K562 (cell line): ENCODE results near the gene ZNHIT2.

Source experiments
- HCFC1 ChIP-seq: IDR thresholded peaks from 2 replicates; pipeline ENCODE4 v1.6.1; 2012; ENCODE audit warnings: low read depth, low read length, improper control_type of control experiment
- HNRNPK ChIP-seq: fragments of 200-400 bp; formaldehyde crosslinking; IDR thresholded peaks from one replicate; pipeline ENCODE4 v1.6.1; 2018; ENCODE audit warnings: mild to moderate bottlenecking, low read depth, low read length; ENCODE audit not compliant: poor library complexity, severe bottlenecking
- TF ChIP-seq, protein P1 (sequence below), 3 experiments: IDR thresholded peaks in 2 of 3; conservative IDR thresholded peaks in 1 of 3; 2 replicates each; pipeline ENCODE4 v1.5.1; 2011 to 2012; ENCODE audit warnings: low read length in 3 of 3, mild to moderate bottlenecking in 3 of 3, control low read depth in 2 of 3, improper control_type of control experiment in 1 of 3, inconsistent platforms in 1 of 3, low read depth in 1 of 3, mixed read lengths in 1 of 3, moderate library complexity in 1 of 3; ENCODE audit not compliant: insufficient read depth in 2 of 3

DNA sequence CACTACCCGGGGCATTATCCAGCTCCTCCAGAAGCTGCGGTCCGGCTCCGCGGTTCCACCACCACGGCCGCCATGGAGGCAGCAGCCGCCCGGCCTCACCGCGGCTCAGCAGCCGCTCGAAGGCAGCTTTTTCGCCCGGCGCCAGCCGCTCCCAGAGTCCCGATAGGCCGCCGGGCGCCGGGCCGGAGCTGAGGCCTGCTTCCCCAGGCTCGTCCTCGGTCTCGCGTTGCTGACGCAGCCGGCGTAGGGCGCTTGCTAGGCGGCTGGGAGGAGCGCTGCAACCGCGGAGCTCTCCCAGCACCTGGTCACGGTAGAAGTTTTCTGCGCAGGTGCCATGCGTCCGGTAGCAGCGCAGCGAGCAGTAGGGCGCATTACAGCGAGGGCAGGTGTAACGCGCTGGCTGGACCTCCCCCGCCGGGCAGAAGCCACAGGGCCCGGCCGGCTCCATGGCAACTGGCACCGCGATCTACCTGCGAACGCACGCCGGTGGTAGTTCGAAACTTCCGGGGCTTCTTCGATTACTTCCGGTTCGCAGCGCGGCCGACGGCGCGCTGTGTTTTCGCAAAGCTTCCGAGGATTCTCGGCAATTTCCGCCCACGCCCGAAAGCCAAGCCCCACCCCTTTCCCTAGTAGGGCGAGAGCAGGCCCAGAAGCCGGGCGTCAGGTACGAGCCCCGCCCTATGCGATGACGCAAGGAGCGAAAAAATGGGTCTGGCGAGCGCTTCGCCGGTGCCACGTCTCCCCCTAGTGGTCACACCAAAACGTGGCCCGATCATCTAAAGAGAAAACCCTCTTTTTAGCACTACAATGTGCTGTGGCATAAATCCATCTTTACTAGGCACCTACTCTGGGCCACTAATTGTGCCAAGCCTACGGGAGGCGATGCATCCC, at the start of gene ZNHIT2:
- TF ChIP-seq, protein P1, sequence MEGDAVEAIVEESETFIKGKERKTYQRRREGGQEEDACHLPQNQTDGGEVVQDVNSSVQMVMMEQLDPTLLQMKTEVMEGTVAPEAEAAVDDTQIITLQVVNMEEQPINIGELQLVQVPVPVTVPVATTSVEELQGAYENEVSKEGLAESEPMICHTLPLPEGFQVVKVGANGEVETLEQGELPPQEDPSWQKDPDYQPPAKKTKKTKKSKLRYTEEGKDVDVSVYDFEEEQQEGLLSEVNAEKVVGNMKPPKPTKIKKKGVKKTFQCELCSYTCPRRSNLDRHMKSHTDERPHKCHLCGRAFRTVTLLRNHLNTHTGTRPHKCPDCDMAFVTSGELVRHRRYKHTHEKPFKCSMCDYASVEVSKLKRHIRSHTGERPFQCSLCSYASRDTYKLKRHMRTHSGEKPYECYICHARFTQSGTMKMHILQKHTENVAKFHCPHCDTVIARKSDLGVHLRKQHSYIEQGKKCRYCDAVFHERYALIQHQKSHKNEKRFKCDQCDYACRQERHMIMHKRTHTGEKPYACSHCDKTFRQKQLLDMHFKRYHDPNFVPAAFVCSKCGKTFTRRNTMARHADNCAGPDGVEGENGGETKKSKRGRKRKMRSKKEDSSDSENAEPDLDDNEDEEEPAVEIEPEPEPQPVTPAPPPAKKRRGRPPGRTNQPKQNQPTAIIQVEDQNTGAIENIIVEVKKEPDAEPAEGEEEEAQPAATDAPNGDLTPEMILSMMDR (IDR thresholded peaks at IDR 0.05 in 2 of 3, conservative IDR thresholded peaks at IDR 0.05 in 1 of 3; ENCODE audit: insufficient read depth in 2 of 3, low read depth in 1 of 3, low read length in 3 of 3), result peak; percentile 85 to 97 (median 93)
- peak; percentile 85 for TF ChIP-seq HCFC1
- no peak for TF ChIP-seq HNRNPK
